Peyer's patch (tissue), 4 donors: ENCODE results near the gene TRAPPC2.

Source experiments
- POLR2A ChIP-seq, 2 donors: fragments of 450-650 bp; IDR thresholded peaks; one replicate each; pipeline ENCODE4 v1.5.1; 2017; ENCODE audit warnings: antibody characterized with exemption in 2 of 2, mild to moderate bottlenecking in 2 of 2, moderate library complexity in 2 of 2
- TF ChIP-seq, protein P1 (sequence below), 6 experiments: fragments of 450-650 bp in 4 of 6; fragments of 200-600 bp in 2 of 6; sonication (generic) in 1 of 6; IDR thresholded peaks; one replicate each; pipeline ENCODE4 v1.5.1; 2017 to 2019; ENCODE audit warnings: antibody characterized with exemption in 6 of 6, mild to moderate bottlenecking in 3 of 6, moderate library complexity in 1 of 6

DNA sequence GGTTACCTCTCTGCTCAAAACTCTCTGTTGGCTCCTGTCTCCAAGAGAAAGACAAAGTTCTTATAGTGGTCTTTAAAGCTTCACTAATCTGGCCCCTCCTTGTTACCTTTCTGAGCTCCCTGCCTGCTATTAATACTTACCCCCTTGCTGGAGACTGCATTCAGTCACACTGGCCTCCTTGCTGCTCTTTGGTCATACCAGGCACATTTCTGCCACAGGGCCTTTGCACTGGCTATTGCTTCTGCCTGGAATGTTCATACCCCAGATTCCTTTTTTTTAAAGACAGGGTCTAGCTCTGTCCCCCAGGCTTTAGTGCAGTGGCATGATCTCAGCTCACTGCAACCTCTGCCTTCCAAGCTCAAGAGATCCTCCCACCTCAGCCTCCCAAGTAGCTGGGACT, 61.4 kb downstream of the TRAPPC2 start:
- TF ChIP-seq, protein P1, sequence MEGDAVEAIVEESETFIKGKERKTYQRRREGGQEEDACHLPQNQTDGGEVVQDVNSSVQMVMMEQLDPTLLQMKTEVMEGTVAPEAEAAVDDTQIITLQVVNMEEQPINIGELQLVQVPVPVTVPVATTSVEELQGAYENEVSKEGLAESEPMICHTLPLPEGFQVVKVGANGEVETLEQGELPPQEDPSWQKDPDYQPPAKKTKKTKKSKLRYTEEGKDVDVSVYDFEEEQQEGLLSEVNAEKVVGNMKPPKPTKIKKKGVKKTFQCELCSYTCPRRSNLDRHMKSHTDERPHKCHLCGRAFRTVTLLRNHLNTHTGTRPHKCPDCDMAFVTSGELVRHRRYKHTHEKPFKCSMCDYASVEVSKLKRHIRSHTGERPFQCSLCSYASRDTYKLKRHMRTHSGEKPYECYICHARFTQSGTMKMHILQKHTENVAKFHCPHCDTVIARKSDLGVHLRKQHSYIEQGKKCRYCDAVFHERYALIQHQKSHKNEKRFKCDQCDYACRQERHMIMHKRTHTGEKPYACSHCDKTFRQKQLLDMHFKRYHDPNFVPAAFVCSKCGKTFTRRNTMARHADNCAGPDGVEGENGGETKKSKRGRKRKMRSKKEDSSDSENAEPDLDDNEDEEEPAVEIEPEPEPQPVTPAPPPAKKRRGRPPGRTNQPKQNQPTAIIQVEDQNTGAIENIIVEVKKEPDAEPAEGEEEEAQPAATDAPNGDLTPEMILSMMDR (IDR thresholded peaks at IDR 0.05): no peak
- TF ChIP-seq POLR2A (IDR thresholded peaks at IDR 0.05): no peak
